GM19395 (cell line): ENCODE results near the gene PKM.
"Not testable (repeated sequence)": the region's sequence is repeated elsewhere in the genome, so short reads cannot be mapped to it uniquely, and the experiment has no call there.

Experiments used
- ATAC-seq: cut with Tn5 transposase; IDR thresholded peaks from one replicate; pipeline ENCODE4 v1.9.1; 2021; ENCODE audit warnings: mild to moderate bottlenecking, moderate library complexity; ENCODE audit not compliant: unreplicated experiment

PKM gene

DNA sequence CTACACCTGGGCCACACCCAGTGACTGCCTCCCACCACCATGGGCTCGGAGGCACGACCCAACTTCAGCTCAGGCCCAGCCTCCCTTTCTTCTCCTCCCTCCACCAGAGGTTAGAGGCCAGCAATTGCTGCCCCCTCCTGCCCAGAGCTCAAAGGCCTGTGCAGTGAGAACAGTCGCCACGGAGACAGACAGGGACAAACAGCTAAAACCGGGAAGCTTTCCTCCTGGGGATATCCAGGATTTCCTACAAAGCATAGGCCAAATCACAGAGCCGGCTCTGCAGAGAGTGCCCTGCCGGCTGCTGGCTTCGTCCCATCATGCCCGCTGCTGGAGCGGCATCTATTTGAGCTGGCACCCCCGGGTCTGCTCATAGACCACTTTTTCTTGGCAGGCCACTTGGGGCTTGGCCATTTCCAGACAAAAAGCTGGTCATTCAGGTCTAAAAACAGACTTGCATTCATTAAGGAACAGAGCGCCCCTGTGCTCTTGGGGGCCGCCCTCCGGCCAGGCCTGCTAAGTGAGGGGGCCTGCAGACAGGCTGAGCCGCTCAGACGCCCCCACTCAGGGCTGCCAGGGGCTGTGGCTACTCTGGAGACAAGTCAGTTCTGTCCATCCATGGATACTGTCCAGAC is 50.9 kb downstream of the PKM start:
- ATAC-seq = no peak

DNA sequence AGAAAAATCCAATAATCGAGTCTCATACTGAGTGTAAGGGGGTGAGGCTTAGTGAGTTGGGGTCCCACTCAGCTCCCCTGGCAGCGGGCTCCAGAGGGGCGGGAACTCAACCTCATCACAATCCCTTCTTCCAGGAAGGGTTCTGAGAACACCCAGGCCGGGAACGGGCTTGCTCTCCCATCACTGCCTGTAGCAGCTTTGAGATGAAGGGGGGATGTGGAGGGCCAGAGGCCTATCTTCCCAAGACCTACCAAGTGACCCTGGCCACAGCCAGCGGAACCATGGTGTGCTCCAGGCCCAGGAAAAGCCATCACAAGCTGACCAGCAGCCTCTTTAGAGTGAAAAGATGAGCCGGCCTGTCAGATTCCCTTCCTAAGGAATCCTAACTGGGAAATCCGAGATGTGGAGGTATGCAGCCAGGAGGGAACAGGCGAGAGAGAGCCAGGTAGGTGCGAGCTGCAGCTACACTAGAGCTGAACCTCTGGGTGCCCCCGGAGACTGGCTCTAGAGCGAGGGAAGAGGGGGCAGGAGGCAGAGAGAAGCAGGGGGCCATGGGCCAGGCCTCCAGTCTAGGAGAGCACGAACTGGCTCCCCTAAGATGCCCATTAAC is 51.9 kb downstream of the PKM start:
- no peak for ATAC-seq

DNA sequence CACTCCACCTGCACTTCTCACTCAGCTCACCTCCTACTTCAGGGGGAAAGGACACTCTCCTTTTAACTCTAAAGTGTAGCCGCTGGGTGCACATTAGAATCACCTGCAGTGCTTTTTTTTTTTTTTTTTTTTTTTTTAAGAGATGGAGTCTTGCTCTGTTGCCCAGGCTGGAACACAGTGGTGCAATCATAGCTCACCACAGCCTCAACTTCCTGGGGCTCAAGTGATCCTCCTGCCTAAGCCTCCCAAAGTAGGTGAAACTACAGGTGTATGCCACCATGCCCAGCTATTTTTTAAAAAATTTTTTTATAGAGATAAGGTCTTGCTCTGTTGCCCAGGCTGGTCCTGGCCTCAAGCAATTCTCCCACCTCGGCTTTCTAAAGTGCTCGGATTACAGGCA is 54.2 kb downstream of the PKM start:
- no peak for ATAC-seq

DNA sequence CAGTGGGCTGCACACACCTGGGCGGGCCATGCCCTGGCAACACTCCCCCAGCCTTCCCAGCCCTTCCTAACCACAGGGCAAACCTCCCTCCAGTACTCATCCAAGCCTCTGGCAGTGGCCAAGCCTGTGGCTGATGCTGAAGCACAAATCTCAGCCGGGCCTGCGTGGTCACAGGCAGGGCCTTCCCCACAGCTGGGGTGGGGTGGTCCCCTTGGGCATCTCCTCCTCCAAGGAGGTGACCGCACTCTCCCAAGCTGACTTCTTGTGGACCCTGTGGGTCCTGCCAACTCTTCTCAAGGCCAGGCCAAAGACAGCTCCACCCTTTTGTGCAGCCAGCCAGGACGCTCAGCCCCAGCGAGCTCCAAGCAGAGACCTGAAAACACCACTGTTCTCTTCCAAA is 54.8 kb downstream of the PKM start:
- no peak for ATAC-seq

DNA sequence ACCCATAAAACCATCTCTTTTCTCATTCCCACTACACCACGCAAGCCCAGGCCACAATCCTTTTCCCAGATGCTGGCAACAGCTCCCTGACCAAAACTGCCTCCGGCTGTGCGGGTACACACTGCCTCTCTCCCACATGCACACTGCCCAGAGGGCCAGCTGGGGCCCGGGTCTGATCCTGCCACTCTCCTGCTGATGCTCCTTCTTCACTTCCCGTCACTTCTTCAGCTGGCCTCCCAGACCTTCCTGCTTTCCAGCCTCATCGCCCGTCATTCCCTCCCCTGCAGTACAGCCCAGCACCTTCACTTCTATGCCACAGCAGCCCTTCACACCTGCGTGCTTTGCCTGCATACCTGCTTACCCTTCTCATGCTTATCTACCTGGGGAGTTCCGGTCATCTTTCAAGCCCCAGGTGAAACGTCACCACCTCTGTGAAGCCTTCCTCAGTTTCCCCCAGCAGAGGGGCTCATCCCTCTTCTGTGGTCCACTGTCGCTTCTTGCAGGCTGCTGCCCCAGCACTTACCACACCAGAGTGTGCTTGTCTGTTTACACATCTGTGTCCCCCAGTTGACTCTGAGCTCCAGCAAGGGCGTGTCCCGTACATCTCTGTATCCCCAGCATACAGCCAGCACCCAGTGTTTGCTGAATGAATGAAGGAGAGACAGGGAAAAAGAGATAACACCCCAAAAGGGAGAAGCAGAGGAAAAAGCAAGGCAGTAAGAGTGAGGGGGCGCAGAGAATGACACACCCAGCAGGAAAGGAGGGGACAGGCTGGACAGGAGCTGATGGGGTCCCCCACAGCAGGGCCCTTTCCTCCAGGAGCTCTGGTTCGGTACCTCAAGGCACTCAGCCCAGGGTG is 55.6 kb downstream of the PKM start:
- no peak for ATAC-seq

DNA sequence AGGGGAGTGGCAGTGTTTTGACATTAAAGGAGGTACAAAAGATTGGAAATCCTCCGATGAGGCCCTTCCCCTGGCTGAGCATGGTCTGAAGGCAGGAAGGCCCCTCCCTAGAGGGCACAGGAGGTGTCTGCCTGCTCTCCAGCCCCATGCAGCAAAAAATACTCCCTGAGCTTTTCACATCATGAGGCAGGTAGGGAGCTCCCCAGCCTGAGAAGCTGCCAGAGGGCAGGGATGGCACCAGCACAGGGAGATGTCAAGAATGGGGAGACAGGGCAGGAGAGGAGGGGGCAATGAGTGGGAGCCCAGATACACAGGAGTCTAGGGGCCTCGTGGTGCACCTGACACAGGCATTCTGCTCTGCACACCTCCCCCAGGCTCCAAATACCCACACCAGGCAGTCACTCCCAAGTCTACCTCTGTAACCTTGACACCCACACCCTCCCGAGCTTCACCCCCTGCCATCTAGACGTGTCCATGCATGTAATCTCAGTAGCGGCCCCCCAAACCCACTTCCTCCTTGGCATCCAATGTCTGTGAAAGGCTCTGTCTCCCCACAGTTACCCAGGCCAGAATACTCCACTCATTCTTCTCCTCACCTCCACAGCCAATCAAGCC is 56.3 kb downstream of the PKM start:
- no peak for ATAC-seq

DNA sequence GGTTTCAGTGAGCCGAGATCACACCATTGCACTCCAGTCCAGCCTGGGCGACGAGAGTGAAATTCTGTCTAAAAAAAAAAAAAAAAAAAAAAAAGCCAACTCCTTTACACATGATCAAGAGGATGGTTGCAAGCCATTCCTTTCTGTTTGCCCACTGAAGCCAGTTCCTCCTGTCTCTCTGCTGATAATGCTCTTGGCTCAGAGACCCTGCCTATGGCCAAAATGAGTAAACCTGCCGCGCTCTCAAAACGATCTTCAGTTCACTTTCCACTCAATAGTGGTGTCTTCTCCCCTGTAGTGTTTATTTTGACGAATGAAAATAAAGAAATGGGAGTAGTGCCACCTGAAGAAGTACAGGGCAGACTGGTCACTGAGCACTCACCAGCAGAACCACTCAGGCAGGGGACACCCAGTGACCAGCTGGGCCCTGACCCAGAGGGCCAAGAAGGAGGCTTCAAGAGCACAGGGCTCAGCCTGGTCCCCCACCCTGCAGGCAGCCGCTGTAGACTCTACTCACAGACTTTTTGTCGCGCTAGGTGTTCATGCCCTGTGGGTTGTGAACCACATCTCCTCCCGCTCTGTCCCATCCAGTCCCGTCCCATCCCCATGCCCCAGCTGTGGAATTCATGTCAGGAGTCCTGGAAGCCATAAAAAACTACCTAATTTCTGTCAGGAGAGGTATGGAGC is 57.0 kb downstream of the PKM start:
- no peak for ATAC-seq

DNA sequence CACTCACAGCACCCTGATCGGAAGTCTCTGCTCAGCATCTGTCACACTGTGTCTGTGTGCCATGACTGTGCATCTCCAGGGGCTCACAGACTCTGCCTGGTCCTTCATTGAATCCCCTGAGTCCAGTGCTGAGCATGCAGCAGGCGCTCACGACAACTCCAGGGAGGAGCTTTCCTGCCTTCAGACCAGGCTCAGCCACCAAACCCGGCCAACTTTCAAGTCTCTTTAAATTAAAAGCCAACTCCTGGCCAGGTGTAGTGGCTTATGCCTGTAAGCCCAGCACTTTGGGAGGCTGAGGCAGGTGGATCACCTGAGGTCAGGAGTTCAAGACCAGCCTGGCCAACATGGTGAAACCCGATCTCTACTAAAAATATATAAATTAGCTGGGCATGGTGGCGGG is 57.6 kb downstream of the PKM start:
- ATAC-seq = no peak

DNA sequence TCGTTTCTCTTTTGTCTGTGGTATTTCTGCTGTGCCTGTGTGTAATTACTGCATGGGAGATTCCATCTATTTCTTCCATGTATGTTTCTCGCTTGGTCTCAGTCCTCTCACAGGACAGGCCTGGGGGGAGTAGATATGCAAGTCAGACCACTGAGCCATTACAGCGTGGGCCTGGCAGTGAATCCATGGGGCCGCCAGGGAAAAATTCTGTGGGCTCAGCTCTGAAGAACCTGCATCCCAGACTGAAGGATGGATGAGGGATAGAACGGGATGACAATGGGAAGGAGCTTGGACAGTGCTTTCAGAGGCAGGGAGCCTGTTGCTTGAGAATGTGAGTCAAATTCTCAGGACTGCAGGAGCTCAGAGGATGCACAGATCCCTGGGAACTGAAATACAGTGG is 58.2 kb downstream of the PKM start:
- no peak for ATAC-seq

DNA sequence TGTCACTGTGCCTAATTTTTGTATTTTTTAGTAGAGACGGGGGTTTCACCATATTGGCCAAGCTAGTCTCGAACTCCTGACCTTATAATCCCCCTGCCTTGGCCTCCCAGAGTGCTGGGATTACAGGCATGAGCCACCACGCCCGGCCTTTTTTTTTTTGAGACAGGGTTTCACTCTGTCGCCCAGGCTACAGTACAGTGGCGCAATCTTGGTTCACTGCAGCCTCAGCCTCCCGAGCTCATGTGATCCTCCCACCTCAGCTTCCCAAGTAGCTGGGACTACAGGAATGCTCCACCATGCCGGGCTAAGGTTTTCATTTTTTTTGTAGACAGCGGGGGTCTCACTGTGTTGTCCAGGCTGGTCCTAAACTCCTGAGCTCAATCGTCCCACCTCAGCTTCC is 59.0 kb downstream of the PKM start:
- not testable (repeated sequence) for ATAC-seq

DNA sequence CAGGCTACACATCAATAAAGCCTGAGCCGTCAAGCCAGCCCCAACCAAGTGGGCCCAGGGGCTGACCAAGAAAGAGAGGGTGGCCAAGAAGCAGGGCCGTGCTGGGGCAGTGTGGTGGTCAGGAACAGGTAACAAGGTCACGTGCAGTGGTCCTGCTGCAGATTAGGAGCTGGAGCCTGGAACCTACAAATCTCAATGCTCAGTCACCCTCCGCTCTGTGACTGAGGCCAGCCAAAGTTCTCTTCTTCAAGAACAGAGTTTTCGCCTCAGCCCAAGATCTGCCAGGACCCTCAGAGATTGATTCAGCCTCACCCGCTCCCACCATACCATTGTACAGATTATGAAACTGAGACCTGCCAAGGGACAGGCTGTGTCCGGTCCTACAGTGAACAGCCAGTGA is 60.3 kb downstream of the PKM start:
- ATAC-seq = no peak

DNA sequence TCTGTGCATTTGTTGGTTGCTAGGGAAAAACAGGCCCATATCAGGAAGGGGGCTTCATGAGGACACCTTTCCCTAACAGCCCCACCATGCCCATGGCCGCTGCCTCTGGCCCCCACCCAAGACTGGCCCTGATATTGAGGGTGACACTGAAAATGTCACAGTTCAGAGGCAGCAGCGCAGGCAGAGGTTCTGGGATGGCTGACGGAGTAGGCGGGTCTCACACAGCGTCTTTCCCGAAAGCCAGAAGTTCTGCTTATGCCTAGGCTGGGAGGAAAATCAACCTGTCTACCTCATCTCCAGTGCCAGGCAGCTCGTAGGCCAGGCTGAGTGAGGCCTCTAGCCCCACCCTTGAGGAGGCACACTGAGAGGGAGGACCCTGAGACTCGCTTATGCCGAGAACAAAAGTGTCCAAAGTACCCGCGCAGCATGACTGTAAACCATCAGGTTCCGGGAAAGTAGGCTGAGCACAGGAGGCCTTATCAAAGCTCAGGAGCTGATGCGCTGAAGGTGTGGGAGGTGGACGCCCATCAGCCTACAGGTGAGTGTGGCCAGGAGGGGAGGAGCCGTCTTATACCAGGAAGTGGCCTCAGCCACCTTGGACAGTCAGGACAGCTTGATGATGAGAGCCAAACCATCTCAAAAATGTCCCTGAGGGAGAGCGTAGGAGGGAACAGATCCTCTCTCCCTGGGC is 60.9 kb downstream of the PKM start:
- no peak for ATAC-seq

DNA sequence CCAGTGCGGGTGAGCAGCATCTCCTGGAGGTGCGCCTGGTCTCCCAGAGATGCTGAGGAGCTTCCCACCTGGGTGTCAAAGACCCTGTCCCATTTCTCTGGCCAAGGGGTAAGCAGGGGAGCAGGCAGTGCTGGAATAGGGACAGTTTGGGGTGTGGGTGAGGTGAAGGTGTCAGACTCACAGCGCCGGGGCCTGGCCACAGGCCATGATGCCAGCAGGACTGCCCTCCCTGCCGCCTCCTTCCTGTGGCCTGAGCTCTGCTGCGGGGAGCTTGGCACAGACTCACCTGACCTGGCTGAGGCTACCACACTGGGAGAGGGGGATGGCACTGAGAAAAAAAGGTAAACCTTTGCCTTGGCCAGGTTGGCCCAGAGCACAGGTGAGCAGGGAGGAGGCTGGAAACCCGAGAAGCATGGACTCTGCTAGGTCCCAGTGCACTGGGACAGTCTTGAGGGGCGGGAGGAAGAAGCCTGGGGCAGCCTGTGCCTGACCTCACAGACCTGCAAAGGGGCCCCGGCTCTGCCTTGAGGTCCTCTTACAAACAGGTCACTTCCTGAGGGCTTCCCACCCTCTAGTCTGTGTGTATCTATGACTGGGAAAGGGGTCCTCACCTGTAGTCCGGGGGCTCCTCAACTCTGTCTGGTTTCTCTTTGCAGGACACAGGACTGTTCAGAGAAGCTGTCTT is 61.6 kb downstream of the PKM start:
- no peak for ATAC-seq

DNA sequence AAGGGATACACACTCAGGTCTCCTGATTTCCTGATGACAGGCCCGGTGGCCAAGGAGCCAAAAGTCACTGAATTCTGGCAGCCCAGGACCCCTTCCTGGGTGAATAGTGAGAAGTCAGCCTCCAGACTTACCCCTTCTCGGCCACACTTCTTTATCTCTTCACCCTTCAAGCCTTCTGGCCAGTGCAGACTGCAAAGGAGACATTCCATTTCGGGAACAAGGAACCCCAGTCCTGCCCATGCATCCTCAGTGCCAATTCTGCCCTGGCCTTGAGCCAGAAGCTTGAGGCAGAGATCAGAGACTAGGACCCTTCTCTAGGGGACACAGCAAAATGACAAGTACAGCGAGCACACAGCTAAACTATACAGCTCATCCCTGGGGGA is 62.2 kb downstream of the PKM start:
- no peak for ATAC-seq

DNA sequence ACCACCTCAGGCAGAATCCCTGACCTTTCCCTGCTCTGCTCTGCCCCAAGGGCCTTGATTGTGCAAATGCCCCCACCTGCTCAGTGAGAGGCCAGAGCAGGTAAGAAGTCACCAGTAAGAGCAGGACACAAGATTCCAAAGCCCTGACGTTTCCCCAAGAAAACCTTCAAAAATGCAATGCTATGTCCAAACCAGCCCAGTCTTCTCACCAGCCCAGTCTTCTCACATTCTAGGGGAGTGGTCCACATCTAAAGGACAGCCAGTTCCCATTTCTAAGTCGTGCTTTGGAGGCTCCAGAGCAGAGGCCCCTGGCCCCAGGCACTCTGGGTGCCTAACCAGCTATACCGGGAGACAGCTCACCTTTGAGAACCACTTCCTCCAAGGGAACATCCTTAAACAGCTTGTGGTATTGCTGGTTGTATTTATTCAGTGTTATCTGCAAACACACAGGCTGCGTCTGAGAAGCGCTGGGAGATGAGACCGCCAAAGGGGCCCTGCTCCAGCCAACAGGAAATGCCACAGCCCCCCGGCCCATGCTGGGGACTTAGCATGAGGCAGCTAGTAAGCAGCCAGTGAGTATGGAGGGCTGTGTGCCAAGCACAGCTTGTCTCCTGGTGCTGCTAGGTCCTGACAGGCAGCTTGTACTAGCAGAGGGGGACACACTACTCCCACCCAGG is 62.7 kb downstream of the PKM start:
- ATAC-seq = no peak

DNA sequence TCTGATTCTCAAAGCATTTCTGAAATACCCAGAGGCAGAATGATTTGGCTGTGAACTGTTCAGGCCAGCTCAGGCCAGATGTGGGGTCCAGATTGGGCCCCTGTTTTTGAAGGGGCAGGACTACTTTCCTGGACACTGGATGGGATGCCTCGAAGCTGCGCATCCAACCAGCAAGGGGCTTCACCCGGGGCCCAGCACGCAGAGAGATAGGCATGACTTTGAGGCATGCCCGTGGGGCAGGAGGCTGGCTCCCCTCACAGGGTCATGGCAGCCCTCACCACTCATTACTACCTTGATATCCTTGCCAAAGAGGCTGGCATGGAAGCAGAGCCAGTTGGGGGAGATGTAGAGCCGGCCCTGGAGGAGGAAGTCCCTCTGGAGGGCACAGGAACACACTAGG is 63.5 kb downstream of the PKM start:
- ATAC-seq = no peak

DNA sequence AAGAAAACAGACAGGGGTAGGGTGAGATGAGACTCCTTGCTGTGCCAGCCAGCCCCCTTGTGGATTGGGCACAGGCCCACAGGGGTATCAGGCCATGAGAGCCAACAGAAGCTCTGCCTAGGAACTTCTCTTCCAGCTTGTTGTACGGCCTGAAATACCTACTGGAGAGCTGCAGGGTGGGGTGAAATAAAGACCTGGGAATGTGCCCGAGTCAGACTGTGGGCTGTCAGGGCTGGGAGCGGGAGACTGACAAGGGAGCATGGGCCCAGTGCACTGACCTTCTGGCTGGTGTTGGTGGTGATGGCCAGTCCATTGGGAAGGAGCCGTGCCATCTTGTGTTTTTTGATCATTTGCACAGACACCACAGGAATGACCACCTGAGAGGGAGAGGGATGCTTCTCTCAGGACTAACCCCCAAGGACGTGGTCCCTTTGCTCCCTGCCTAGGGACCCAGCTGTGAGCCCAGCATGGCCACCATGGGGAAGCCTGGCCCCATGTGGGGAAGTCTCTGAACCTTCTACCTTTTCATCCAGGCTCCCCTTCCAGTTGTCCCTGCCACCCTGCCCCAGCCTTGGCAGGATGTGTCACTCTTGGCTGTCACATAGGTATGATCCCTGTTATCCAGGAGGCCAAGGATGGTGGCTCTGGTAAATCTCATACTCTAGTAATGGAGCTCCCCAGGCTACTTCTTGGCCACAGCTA is 64.1 kb downstream of the PKM start:
- ATAC-seq = no peak

DNA sequence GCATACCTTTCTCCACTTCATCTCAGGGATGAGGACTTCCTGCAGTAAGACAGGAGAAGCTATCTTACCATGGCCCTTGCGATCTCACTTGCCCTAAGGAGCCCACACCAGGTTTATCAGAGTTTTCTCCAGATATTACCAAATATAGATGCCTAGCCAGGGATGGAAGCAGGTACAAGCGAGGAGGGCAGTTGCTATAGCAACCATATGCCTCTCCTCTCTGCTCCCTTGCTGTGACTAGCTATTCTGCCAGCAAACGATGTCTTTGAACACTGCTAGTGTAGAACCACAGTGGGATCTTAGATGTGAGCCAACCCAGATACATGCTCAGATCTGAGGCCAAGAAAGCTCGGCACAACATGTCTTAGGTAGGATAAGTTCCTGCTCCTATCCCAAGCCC is 67.3 kb downstream of the PKM start:
- ATAC-seq = no peak

DNA sequence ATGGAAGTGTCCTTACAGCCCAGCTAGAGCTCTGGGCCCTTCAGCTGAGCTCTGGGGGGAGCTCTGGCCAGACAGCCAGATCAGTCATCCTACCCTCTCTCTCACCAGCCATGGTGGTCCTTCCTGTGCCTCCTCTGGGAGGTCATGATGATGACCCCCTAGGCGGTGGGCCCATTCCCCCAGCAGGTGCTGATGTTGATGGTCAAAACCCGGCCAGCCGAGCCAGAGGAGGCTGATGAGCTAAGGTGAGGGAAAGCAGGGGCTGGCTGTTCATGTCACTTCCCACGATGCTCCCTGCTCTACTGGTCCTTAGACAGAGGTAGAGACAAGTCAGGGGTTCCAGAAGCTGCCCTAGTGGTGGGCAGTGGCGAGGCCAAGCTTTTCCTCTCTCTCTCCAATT is 68.4 kb downstream of the PKM start:
- no peak for ATAC-seq
